WERI-Rb-1 (cell line): Measurements from ENCODE around the gene KLHL42.

ENCODE experiments used
- DNase-seq: peaks from one replicate; pipeline ENCODE4 v3.0.0-alpha.2; 2020
- H3K27ac ChIP-seq: fragments of 250-450 bp; sonication (Bioruptor Pico); 2 replicates; pipeline ENCODE4 v1.5.1; 2020; ENCODE audit warnings: mild to moderate bottlenecking, moderate library complexity
- H3K27me3 ChIP-seq: fragments of 250-450 bp; sonication (Bioruptor Pico); 2 replicates; pipeline ENCODE4 v1.5.1; 2021; ENCODE audit warnings: mild to moderate bottlenecking, low read depth, moderate library complexity; ENCODE audit not compliant: insufficient read depth, severe bottlenecking
- H3K36me3 ChIP-seq: fragments of 250-450 bp; sonication (Bioruptor Pico); 2 replicates; pipeline ENCODE4 v1.5.1; 2020; ENCODE audit warnings: mild to moderate bottlenecking, moderate library complexity
- H3K4me3 ChIP-seq: 2 replicates; pipeline ENCODE4 v1.5.1; 2011; ENCODE audit warnings: low read depth, mild to moderate bottlenecking, control low read depth, low read length
- H3K9me3 ChIP-seq: fragments of 250-450 bp; sonication (Bioruptor Pico); 2 replicates; pipeline ENCODE4 v1.5.1; 2021; ENCODE audit warnings: mild to moderate bottlenecking, moderate library complexity; ENCODE audit not compliant: severe bottlenecking
- TF ChIP-seq, protein P1 (sequence below): IDR thresholded peaks from 2 replicates; pipeline ENCODE4 v1.5.1; 2011; ENCODE audit warnings: low read depth, mild to moderate bottlenecking, control low read depth, inconsistent platforms, low read length

The KLHL42 gene

DNA sequence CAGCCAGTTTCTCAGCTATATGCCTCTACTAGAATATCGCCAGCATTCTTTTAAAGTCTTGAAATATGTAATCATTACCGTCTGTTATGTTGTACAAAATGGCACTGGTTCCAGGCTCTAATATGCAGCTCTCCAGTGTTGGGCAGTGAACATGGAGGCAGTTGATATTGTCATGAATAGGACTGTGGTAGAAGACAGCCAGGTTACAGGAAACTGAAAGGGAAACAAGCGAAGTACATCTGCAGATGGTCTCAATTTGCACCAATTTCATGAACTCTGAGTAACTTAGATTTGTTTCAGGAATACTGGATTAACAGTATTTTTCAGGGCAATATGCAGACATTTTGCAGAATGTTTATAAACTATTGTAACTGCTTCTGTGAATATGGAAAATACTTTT lies 13.4 kb upstream of the KLHL42 start:
- TF ChIP-seq, protein P1, sequence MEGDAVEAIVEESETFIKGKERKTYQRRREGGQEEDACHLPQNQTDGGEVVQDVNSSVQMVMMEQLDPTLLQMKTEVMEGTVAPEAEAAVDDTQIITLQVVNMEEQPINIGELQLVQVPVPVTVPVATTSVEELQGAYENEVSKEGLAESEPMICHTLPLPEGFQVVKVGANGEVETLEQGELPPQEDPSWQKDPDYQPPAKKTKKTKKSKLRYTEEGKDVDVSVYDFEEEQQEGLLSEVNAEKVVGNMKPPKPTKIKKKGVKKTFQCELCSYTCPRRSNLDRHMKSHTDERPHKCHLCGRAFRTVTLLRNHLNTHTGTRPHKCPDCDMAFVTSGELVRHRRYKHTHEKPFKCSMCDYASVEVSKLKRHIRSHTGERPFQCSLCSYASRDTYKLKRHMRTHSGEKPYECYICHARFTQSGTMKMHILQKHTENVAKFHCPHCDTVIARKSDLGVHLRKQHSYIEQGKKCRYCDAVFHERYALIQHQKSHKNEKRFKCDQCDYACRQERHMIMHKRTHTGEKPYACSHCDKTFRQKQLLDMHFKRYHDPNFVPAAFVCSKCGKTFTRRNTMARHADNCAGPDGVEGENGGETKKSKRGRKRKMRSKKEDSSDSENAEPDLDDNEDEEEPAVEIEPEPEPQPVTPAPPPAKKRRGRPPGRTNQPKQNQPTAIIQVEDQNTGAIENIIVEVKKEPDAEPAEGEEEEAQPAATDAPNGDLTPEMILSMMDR: no peak
- Histone ChIP-seq H3K27me3 (no peaks in the 10 kb centered on the region), H3K27ac (no peak overlapping the region), H3K4me3 (no peak overlapping the region), H3K36me3 (no peaks in the 10 kb centered on the region), H3K9me3 (no peaks in the 10 kb centered on the region)
- no peak for DNase-seq

DNA sequence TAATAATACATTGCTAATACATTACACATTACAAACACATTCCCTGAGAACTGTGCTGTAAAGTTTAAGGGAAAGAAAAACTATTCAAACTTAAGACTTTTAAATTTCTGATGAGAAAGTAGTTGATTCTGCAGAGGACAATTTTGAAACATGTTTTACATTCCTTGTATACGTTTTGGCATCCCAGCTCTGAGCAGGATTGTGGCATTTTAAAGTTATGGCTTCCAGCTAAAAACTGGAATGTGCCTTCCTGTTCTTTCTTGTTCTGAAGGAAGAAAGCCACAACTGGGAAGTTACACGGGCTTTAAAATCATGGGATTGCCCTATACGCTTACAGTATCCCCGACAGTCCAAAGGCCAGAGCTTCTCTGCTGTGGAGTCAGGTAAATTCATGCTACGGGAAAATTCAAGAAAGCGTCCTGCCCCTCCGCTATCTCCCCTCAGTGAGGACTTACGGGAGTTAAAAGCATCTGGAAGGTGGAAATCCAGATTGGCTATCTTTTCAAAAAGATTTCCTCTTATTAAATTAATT lies 10.8 kb upstream of the KLHL42 start:
- no peak overlapping the region for H3K27ac ChIP-seq
- H3K4me3 ChIP-seq: no peak overlapping the region
- no peaks in the 10 kb centered on the region for H3K36me3 ChIP-seq
- no peaks in the 10 kb centered on the region for H3K27me3 ChIP-seq
- DNase-seq: no peak
- TF ChIP-seq, protein P1: no peak
- no peaks in the 10 kb centered on the region for H3K9me3 ChIP-seq

DNA sequence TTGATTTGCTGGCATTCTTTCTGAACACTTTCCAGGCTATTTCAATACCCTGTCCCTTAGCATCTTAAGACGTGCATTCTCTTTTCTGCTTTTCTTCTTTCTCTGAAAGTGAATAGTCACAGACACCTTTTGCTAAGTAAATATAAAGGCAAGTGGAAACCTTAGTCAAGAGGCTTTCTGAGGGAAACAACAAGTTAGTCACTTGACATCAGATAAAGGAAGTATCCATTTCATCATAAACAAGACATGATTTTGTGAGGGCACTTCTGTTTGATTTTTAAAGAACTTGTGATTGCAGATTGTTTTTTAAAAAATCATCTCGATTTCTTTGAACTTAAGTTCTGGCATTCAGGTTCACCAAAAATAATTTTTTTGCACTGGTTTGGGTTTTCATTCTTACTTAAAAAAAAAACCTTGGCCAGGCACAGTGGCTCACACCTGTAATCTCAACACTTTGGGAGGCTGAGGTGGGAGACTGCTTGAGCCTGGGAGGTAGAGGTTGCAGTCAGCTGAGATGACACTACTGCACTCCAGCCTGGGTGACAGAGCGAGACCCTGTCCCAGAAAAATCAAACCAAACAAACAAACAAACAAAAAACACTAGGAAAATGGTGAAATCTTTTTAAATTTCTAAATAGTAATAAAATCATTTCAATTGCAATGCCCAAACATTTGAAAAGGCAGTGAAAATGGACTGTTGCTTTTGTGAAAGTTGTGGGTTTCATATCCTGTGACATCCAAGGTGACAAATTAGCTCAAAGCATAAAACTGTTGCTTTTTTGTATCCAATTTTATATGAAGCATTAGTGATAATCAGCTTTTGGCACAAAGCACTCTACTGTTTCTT lies 8.3 kb upstream of the KLHL42 start:
- Histone ChIP-seq H3K4me3 (no peak overlapping the region), H3K9me3 (no peaks in the 10 kb centered on the region), H3K36me3 (no peaks in the 10 kb centered on the region), H3K27me3 (no peaks in the 10 kb centered on the region), H3K27ac (no peak overlapping the region)
- TF ChIP-seq, protein P1: no peak
- DNase-seq: no peak

- no peaks in the 10 kb centered on the region for H3K36me3 ChIP-seq
- TF ChIP-seq, protein P1: no peak
- no peaks in the 10 kb centered on the region for H3K27me3 ChIP-seq
- no peak for DNase-seq
- no peak overlapping the region for H3K27ac ChIP-seq
- no peak overlapping the region for H3K4me3 ChIP-seq
- no peaks in the 10 kb centered on the region for H3K9me3 ChIP-seq
Observed at GRCh38 chr12:27772328-27773049, 7.5 kb upstream of the KLHL42 start.

DNA sequence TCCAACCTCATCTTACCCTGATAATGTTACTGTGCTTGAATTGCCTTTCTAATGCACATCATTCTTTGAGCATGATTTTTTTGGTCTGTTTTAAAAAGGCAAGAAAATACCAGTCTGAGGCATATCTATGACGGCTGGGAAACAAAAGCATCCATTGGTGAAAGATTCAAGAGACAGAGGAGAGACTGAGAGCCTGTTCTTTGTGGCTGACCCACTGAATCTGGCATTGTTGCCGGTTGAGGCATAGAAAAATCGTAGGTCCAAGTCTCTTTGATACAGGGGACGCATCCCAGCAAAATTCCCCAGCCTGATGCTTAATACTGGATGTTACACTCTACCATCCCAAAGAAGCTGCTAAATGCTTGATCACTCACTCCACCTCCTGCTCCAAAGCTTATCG lies 2.9 kb upstream of the KLHL42 start:
- H3K9me3 ChIP-seq: no peaks in the 10 kb centered on the region
- DNase-seq: no peak
- TF ChIP-seq, protein P1: no peak

More for the DNA sequence above, 2.9 kb upstream of the KLHL42 start:
- H3K27me3 ChIP-seq: no peaks in the 10 kb centered on the region
- peaks cover 8% of the 10 kb centered on the region for H3K36me3 ChIP-seq
- no peak overlapping the region for H3K4me3 ChIP-seq
- H3K27ac ChIP-seq: no peak overlapping the region
